ENCODE data around the gene B3GALNT1. TPM values are rescaled to one million over a fixed set of nuclear protein-coding genes. Genes with fewer than 3 reads are reported as not detected.

Gene B3GALNT1
- total RNA-seq, 1 experiment from 2014 or later, result 13.2 TPM

DNA sequence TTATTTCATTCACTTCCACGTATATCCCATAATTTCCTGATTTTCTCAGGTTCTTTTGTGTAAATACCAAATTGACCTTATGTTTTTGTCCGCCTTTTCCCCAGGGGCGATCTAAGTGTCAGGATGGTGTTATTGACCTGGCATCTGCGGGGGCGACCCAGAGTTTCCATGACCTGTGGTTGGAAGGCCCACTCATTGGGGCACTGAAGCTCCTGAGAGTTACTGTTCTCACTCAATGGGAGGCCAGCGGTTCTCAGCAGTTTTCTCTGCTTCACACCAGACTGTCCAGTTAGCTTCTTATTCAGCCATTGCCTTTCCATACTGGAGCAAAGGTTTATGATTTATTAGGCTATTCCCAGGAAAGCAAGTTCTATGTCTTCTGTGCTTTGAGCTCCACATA lies 53.3 kb downstream of the B3GALNT1 start:
- H3K27ac Mint-ChIP-seq, result peak overlapping the region in 2 of 3 experiments; percentile 14 to 78; a peak in 2 of 7 replicates
- peaks cover 3 to 6% of the 10 kb centered on the region in 2 experiments; a peak in 1 of 4 replicates for H3K4me1 Mint-ChIP-seq
- no peaks in the 10 kb centered on the region for H3K9me3 ChIP-seq (ENCODE audit: control insufficient read depth, low read depth, low read length)

More for the DNA sequence above, 53.3 kb downstream of the B3GALNT1 start:
- H3K27me3 Mint-ChIP-seq (ENCODE audit: low read depth), result no peaks in the 10 kb centered on the region
- Histone ChIP-seq H2BK20ac (ENCODE audit: low read depth, low read length, poor library complexity, severe bottlenecking) (no peak overlapping the region), H3K79me2 (ENCODE audit: insufficient read depth, low read length) (no peaks in the 10 kb centered on the region), H4K5ac (ENCODE audit: insufficient read length, low read depth, low read length) (no peak overlapping the region), H3K4me2 (ENCODE audit: insufficient read depth, insufficient read length, low read length) (no peak overlapping the region), H3K4me1 (ENCODE audit: insufficient read depth, low read length) (no peaks in the 10 kb centered on the region), H2BK5ac (ENCODE audit: insufficient read length, low read length) (no peak overlapping the region), H4K20me1 (ENCODE audit: control insufficient read depth, insufficient read depth, insufficient read length) (no peaks in the 10 kb centered on the region), H3T11ph (ENCODE audit: low read length) (no peak overlapping the region), H3K23me2 (ENCODE audit: insufficient read length, low read depth, low read length, poor library complexity, severe bottlenecking) (no peaks in the 10 kb centered on the region), H3K27ac (ENCODE audit: insufficient read length, low read depth, low read length) (no peak overlapping the region), H3K27me3 (ENCODE audit: insufficient read depth, low read length) (no peaks in the 10 kb centered on the region), H2BK12ac (ENCODE audit: insufficient read length, low read depth, low read length) (no peak overlapping the region), H4K91ac (ENCODE audit: insufficient read length, low read depth, low read length) (no peak overlapping the region), H3K18ac (ENCODE audit: insufficient read length, low read depth, low read length) (no peak overlapping the region), H3K56ac (ENCODE audit: insufficient read length, low read depth, low read length) (no peak overlapping the region), H3K79me1 (ENCODE audit: insufficient read depth, low read depth, low read length, poor library complexity, severe bottlenecking) (no peaks in the 10 kb centered on the region), H2BK15ac (ENCODE audit: low read depth, low read length) (no peak overlapping the region), H4K8ac (replicated peaks; ENCODE audit: insufficient read length, low read depth, low read length) (no peak overlapping the region), H2AK5ac (ENCODE audit: insufficient read length, low read length) (no peak overlapping the region), H3K4ac (ENCODE audit: low read depth, low read length) (no peak overlapping the region), H3K14ac (ENCODE audit: insufficient read depth, low read length) (no peak overlapping the region), H3K23ac (ENCODE audit: insufficient read length, low read depth, low read length) (no peak overlapping the region), H2AFZ (ENCODE audit: low read length) (no peak overlapping the region), H2BK120ac (ENCODE audit: low read depth, low read length, poor library complexity, severe bottlenecking) (no peak overlapping the region), H3K9ac (ENCODE audit: extremely low read depth, insufficient read length, low read length) (no peak overlapping the region)
- no peak overlapping the region for H3K4me3 Mint-ChIP-seq
- peaks cover 2 to 3% of the 10 kb centered on the region in 2 experiments; a peak in 1 of 5 replicates for H3K9me3 Mint-ChIP-seq
- TF ChIP-seq, protein P1, sequence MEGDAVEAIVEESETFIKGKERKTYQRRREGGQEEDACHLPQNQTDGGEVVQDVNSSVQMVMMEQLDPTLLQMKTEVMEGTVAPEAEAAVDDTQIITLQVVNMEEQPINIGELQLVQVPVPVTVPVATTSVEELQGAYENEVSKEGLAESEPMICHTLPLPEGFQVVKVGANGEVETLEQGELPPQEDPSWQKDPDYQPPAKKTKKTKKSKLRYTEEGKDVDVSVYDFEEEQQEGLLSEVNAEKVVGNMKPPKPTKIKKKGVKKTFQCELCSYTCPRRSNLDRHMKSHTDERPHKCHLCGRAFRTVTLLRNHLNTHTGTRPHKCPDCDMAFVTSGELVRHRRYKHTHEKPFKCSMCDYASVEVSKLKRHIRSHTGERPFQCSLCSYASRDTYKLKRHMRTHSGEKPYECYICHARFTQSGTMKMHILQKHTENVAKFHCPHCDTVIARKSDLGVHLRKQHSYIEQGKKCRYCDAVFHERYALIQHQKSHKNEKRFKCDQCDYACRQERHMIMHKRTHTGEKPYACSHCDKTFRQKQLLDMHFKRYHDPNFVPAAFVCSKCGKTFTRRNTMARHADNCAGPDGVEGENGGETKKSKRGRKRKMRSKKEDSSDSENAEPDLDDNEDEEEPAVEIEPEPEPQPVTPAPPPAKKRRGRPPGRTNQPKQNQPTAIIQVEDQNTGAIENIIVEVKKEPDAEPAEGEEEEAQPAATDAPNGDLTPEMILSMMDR (conservative IDR thresholded peaks at IDR 0.05), result no peak
- DNase-seq, result no peak
- no CpG with 5 or more reads among the region's 6 CpGs for WGBS (ENCODE audit: extremely low coverage, insufficient read length, low lambda C conversion rate)
- no peaks in the 10 kb centered on the region for H3K36me3 Mint-ChIP-seq (ENCODE audit: insufficient read depth in 1 of 3, low read depth in 3 of 3)

Measured in H9 (cell line).